Measurements from ENCODE around the gene TENT4B.

The TENT4B gene

DNA sequence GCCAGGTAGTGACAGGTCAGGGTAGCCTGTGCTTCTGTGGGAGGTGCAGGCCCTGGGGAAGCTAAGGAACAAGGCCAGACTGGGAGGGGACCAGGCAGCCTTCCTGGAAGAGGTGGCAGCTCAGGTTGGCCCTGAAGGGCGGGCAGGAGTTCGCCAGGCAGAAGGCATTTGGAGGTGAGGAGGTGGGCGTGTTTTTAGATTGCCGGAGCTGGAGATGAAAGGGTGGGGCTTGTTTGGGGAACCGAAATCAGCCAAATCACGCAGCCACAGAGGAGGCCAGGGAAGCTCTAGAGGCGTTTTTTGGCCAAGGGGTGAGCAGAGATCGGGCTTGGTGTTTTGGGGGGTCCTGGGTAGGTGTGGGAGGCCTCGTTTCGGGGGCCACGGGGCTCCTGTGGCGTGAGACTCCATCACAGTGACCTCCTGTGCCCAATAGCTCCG lies 120.8 kb downstream of the TENT4B start:
- DNase-seq (ENCODE audit: extremely low read depth, low read depth) = no peak
- TF ChIP-seq, protein P1, sequence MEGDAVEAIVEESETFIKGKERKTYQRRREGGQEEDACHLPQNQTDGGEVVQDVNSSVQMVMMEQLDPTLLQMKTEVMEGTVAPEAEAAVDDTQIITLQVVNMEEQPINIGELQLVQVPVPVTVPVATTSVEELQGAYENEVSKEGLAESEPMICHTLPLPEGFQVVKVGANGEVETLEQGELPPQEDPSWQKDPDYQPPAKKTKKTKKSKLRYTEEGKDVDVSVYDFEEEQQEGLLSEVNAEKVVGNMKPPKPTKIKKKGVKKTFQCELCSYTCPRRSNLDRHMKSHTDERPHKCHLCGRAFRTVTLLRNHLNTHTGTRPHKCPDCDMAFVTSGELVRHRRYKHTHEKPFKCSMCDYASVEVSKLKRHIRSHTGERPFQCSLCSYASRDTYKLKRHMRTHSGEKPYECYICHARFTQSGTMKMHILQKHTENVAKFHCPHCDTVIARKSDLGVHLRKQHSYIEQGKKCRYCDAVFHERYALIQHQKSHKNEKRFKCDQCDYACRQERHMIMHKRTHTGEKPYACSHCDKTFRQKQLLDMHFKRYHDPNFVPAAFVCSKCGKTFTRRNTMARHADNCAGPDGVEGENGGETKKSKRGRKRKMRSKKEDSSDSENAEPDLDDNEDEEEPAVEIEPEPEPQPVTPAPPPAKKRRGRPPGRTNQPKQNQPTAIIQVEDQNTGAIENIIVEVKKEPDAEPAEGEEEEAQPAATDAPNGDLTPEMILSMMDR (IDR thresholded peaks at IDR 0.05; ENCODE audit: low read depth, low read length) = no peak

DNA sequence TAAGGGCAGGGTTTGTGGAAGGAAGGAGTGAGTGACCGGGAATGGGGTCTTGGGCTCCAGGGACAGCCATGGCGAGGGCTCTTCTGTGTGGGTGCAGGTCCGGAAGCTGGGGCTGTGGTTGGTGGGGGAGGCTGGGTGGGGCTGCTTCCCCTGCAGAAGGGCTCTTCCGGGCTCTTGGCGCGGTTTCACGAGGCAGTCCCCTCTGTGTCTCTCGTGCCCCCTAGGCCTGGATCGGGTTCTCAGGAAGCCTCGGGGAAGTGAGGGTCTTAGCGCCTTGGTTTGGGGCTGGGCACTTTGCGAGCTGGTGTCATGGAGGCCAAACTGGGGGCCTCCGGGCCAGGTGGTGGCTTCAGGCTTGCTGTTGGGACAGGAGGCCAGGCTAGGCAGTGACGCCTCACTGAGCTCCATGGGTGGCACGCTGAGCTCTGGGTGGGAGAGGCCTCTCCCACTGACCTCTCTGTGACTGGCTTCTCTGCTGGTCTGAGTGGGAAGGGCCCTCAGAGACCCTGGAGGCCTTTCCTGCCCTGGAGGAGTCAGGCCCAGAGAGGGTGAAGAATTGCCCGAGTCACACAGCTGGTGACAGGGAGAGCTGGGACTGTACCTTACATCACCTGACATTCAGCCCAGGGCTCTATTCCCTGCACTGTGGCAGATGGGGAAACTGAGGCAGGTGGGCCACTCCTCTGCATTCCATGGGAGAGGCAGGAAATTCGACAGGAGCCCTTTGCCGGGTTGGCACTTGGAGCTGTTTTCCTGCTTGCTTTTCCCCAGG lies 121.4 kb downstream of the TENT4B start:
- TF ChIP-seq, protein P1 (IDR thresholded peaks at IDR 0.05; ENCODE audit: low read depth, low read length) = no peak
- no peak for DNase-seq (ENCODE audit: extremely low read depth, low read depth)

- TF ChIP-seq, protein P1 (IDR thresholded peaks at IDR 0.05; ENCODE audit: low read depth, low read length) = no peak
- no peak for DNase-seq (ENCODE audit: extremely low read depth, low read depth)
These were observed 122.0 kb downstream of the TENT4B start for GRCh38 chr16:50275098-50275415.

DNA sequence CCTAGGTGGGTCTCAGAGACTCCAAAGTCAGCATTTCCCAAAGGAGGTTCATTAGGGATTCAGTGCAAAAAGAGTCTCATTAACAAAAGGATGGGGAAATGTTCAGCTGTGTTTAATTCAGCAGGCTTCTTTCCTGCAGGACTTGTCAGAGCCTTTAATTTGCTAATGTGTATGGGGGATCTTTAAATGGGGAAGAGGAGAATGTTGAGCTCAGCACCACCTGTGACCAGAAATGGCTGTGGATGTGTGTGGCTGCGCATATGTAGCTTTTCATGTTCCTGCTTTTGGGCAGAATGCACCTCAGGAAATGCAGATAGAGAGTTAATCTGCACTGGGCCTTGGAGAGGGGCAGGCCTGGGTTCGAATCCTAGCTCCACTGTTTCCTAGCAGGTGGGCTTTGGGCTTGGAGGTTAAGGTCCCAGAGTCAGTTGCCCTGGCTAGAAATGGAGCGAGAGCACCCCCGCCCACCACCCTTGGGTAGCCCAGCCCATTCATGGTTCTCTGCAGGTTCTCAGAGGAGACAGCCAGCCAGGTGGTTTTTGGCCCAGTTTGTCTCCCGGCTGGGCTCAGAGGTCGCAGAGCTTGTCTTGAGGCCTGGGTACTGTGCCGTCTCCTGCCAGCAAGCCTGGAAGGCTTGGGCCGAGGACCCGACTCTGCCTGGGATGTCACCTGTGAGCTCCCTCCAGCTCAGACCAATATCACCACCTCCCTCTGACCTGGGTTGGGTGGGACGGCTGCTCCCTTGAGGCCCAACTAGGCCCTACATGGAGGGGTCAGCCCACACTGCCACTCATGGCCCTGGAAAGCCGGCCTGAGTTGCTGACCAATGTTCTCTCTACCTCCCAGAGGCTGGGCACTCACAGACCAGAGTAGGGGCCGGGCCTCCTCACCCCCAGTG lies 122.6 kb downstream of the TENT4B start:
- TF ChIP-seq, protein P1 (IDR thresholded peaks at IDR 0.05; ENCODE audit: low read depth, low read length) = no peak
- DNase-seq (ENCODE audit: extremely low read depth, low read depth) = no peak

GRCh38 chr16:50276326-50276640 lies 123.2 kb downstream of the TENT4B start:
- TF ChIP-seq, protein P1 (IDR thresholded peaks at IDR 0.05; ENCODE audit: low read depth, low read length) = no peak
- DNase-seq (ENCODE audit: extremely low read depth, low read depth) = no peak

DNA sequence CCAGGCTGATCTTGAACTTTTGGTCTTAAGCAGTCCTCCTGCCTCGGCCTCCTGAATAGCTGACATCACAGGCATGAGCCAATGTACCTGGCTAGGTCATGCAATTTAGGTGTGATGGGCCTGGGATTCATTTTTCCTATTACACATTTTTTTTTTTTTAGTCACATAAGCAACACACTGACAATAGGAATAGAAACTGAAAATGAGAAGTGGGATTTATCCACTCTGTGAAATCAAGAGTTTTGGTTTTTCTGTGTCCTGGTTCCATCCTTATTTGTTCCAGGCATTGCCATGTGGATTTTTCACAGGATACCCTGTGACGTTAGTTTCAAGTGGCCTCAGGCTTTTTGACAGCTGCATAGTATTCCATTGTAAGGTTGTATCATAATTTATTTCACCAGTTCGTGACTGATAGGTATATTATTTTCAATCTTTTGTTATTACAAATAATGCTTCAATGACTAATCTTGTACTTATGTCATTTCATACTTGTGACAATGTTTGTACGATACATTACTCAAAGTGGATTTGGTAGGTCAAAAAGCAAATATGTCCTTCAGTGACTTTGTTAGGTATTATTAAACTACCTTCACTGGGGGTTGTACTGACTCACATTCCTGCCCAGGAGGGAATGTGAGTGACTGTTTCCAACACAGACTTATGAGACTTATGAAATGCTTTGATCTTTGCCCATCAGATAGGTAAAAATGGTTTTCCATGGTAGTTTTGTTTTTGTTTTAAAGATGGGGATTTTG lies 123.9 kb downstream of the TENT4B start:
- TF ChIP-seq, protein P1 (IDR thresholded peaks at IDR 0.05; ENCODE audit: low read depth, low read length) = no peak
- DNase-seq (ENCODE audit: extremely low read depth, low read depth) = no peak

All from AG09319 (cell line).